Stimulated activated CD8-positive, alpha-beta memory T cell treated with anti-CD3 and anti-CD28 coated beads, Interleukin-12 subunit alpha, Interleukin-12 subunit beta, amount 100 ng/mL, for 24 hours (primary cell): Measurements from ENCODE around the gene NNAT.

Source experiments
- DNase-seq: peaks from one replicate; pipeline ENCODE4 v3.0.0-alpha.2; 2020; ENCODE audit errors: extremely low read depth

Gene NNAT

DNA sequence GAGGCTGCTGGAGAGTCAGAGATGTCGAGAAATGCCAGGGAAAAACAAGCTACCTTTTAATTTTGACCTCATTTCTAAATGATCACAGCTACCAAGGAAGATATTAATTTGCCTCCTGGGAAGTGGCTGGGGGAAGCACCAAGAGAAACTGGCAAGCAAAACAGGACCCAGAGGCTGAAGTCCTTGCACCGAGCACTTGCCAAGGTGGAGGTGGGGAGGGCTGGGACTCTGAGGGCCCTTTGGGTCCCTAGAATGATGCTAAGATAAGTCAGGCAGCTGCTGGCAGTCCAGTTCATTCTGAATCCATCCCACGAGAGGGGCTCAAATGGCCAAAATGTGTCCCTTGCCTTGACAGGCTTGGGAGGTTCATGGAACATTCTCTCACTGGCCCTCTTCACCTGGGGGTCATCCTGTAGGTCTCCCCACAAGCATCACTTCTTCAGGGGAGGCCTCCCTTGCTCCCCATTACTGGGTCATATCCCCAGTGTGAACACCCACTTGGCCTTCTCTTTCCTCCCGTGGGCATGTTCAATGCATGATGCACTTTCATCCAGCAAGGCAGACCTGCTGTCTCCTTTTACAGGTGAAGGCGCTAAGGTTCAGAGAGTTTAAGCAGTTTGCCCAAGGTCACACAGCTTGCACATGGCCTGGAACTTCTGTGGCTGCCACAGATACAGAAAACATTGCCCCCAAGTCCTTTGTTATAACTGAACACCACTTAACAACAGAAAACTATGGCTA lies 45.7 kb downstream of the NNAT start:
- DNase-seq, result no peak

DNA sequence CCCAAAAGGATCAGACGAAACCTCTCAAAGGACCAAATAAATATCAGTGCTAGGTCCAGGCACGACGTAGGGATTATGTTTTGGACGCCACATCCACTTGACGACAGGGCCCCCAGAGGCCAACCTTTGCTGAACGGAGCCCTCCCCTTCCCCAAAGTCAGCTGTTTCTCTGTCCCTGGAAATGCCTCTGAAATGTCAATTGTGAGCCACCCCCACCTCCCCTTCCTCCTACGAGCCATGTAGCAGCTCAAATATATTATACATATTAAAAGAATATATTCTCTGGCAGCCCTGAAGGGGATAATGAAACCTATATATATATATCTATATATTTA lies 46.2 kb downstream of the NNAT start:
- DNase-seq, result no peak

DNA sequence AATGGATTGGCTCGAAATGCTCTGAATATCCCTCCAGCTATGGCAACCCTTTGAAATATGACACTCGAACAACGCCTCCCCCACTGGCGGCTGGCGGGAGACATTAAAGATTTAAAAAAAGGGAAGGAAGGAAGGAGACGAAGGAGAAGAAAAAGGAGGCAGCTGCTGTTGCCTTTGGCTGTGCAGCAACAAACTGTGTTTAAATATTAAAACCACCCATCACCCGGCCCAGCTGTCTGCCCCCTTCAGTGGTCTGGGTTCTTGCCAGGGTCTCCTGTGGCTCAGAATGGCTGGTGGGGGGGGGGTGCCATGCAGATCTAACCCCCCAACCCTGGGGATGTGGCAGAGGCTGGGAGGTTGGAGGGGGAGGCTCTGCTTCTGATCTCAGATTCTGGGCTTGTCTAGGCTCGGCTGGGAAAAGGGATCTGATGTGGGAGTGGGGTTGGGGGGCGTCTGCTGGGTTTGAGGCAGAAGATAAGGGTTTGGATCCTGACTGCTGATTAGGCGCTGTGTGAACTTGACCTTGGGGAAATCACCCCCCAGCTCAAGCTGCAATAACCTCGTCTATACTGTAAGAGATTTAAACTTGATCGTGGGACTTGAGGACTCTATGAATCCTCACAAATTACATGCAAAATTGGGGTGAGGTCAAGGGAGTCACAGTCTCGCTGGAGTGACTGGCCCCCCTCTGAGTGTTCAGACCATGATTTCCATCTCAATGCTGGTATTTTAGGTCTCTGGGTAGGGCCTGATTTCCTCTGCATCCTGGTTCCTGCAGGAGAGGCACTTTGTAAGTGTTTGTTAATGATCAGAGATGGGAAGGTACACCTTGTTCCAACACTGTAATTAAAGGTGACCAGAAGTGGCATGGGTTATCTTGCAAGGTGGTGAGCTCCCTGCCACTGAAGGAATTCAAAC lies 46.9 kb downstream of the NNAT start:
- no peak for DNase-seq

- DNase-seq, result no peak
Measured at GRCh38 chr20:37570419-37570818, 49.4 kb downstream of the NNAT start.

DNA sequence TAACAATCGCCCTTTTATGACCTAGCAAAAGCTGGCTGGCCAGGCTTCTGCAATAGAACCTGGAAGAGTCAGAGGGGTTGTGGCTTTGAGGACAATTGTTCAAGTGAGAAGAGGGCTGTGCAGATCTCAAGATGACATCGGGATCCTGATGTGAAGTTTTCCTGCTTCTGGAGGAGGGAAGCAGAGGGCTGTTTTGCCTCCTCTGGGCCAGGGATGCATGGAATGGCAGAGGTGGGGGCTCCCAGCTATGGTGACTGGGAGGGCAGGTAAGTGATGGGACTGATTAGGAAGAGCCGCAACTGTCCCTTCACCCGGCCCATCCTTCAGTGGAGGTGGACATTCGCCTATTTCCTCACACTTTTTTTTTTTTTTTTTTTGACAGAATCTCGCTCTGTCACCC lies 50.0 kb downstream of the NNAT start:
- DNase-seq, result no peak
